Measurements from ENCODE around the gene ONECUT3. TPM values are rescaled to one million over a fixed set of nuclear protein-coding genes. Genes with fewer than 3 reads are reported as not detected.
"Not testable (repeated sequence)": the region's sequence is repeated elsewhere in the genome, so short reads cannot be mapped to it uniquely, and the experiment has no call there.

Gene ONECUT3
- total and polyA plus RNA-seq, 2 of the 4 experiments (the other 2 are of a cell fraction) = not detected

- H4K91ac ChIP-seq (ENCODE audit: insufficient read depth, low read depth, low read length); H3K14ac ChIP-seq (replicated peaks; ENCODE audit: low read depth, low read length); H3K56ac ChIP-seq (ENCODE audit: extremely low read depth, insufficient read depth, low read length); H3K79me1 ChIP-seq (ENCODE audit: low read depth in 1 of 2, low read length in 2 of 2); H3K36me3 ChIP-seq (ENCODE audit: control insufficient read depth, insufficient read depth, low read length); H2AFZ ChIP-seq (replicated peaks; ENCODE audit: low read length, poor library complexity); intact Hi-C loops (cut with micrococcal nuclease); H3K4me1 ChIP-seq (ENCODE audit: control insufficient read depth, insufficient read depth, low read length); BruUV-seq (replicated peaks); H3K9ac ChIP-seq (ENCODE audit: low read depth, low read length); H3K18ac ChIP-seq (ENCODE audit: low read depth, low read length); H3K4me3 ChIP-seq (ENCODE audit: insufficient read depth, low read depth, low read length); H4K5ac ChIP-seq (ENCODE audit: low read depth, low read length); DNase-seq; H2BK120ac ChIP-seq (ENCODE audit: low read depth, low read length); ATAC-seq (ENCODE audit: low read depth); H2BK5ac ChIP-seq (ENCODE audit: low read depth, low read length, poor library complexity, severe bottlenecking); H4K8ac ChIP-seq (ENCODE audit: low read depth in 2 of 2, low read length in 2 of 2); H3K4me2 ChIP-seq (ENCODE audit: low read depth, low read length); H2BK15ac ChIP-seq (ENCODE audit: low read depth, low read length); POLR2A ChIA-PET (ENCODE audit: unreplicated experiment); H3K27ac ChIP-seq (ENCODE audit: insufficient read depth, low read length); CTCF ChIA-PET; H3K23ac ChIP-seq (ENCODE audit: low read depth, low read length); H3K9me1 ChIP-seq (ENCODE audit: insufficient read depth, low read length); H3K4ac ChIP-seq (ENCODE audit: low read depth, low read length); H2BK20ac ChIP-seq (ENCODE audit: low read depth, low read length); H4K20me1 ChIP-seq (ENCODE audit: insufficient read depth, low read length); in situ Hi-C loops (cut with MboI; ENCODE audit: low sequenced_read_pairs); dilution Hi-C loops (cut with HindIII; ENCODE audit: low sequenced_read_pairs, unreplicated experiment); H2AK5ac ChIP-seq (ENCODE audit: low read depth, low read length); H3K27me3 ChIP-seq (ENCODE audit: control insufficient read depth, insufficient read depth, low read length); H2AK9ac ChIP-seq (replicated peaks; ENCODE audit: low read depth, low read length, poor library complexity): not testable (repeated sequence)
- WGBS, 2 experiments (ENCODE audit: extremely low coverage in 2 of 2, insufficient read length in 1 of 2) = no CpG with 5 or more reads among the region's 14 CpGs
- H3K9me3 ChIP-seq (ENCODE audit: control insufficient read depth, insufficient read depth, low read length) = peaks cover 12% of the 10 kb centered on the region
These were observed 46.7 kb upstream of the ONECUT3 start for GRCh38 chr19:1706646-1707045.
